Measurements from ENCODE around the gene AOPEP.
A peak's percentile ranks its signal among the peaks of the same experiment; 100 is the strongest.

AOPEP gene

GRCh38 chr9:95003689-95004410 lies 277.4 kb downstream of the AOPEP start:
- no peak overlapping the region for H3K27ac ChIP-seq (ENCODE audit: low read depth, low read length)
- H3K4me2 ChIP-seq (ENCODE audit: low read depth, low read length, poor library complexity, severe bottlenecking), result peak overlapping the region; percentile 88
- H3K27me3 ChIP-seq (ENCODE audit: low read length), result no peaks in the 10 kb centered on the region
- no peaks in the 10 kb centered on the region for H4K20me1 ChIP-seq (ENCODE audit: low read depth, low read length)
- no peaks in the 10 kb centered on the region for H3K9me3 ChIP-seq (ENCODE audit: insufficient read depth, low read length)
- peak overlapping the region; percentile 99 for H2AFZ ChIP-seq (ENCODE audit: low read depth, low read length, severe bottlenecking)
- no peaks in the 10 kb centered on the region for H3K9me2 ChIP-seq (replicated peaks; ENCODE audit: insufficient read depth, low read length)
- no peaks in the 10 kb centered on the region for H3K79me2 ChIP-seq (ENCODE audit: insufficient read depth, low read length)
- peaks cover 12% of the 10 kb centered on the region for H3F3A ChIP-seq (ENCODE audit: insufficient read depth)
- peak overlapping the region; percentile 82 for H3K4me3 ChIP-seq (ENCODE audit: insufficient read depth, low read length, poor library complexity, severe bottlenecking)
- TF ChIP-seq CTCF (IDR thresholded peaks at IDR 0.05; ENCODE audit: insufficient read depth, low read length, poor library complexity, severe bottlenecking) (no peak), EZH2phosphoT487 (conservative IDR thresholded peaks at IDR 0.05; ENCODE audit: low read length) (no peak)
- H3K9ac ChIP-seq (ENCODE audit: low read length), result peak overlapping the region; percentile 68
- no peaks in the 10 kb centered on the region for H3K36me3 ChIP-seq (ENCODE audit: low read length)

GRCh38 chr9:95004411-95005277 lies 278.1 kb downstream of the AOPEP start:
- H3F3A ChIP-seq (ENCODE audit: insufficient read depth), result peaks cover 12% of the 10 kb centered on the region
- H2AFZ ChIP-seq (ENCODE audit: low read depth, low read length, severe bottlenecking), result peak overlapping the region; percentile 99

More at GRCh38 chr9:95004411-95005277, 278.1 kb downstream of the AOPEP start:
- Histone ChIP-seq H3K9me3 (ENCODE audit: insufficient read depth, low read length) (no peaks in the 10 kb centered on the region), H3K36me3 (ENCODE audit: low read length) (no peaks in the 10 kb centered on the region), H3K27me3 (ENCODE audit: low read length) (no peaks in the 10 kb centered on the region), H3K27ac (ENCODE audit: low read depth, low read length) (no peak overlapping the region), H4K20me1 (ENCODE audit: low read depth, low read length) (no peaks in the 10 kb centered on the region), H3K79me2 (ENCODE audit: insufficient read depth, low read length) (no peaks in the 10 kb centered on the region), H3K4me2 (ENCODE audit: low read depth, low read length, poor library complexity, severe bottlenecking) (peak overlapping the region; percentile 88), H3K9ac (ENCODE audit: low read length) (peak overlapping the region; percentile 68), H3K9me2 (replicated peaks; ENCODE audit: insufficient read depth, low read length) (no peaks in the 10 kb centered on the region), H3K4me3 (ENCODE audit: insufficient read depth, low read length, poor library complexity, severe bottlenecking) (peak overlapping the region; percentile 82)
- TF ChIP-seq CTCF (IDR thresholded peaks at IDR 0.05; ENCODE audit: insufficient read depth, low read length, poor library complexity, severe bottlenecking), result no peak
- no peak for TF ChIP-seq EZH2phosphoT487 (conservative IDR thresholded peaks at IDR 0.05; ENCODE audit: low read length)

Data from SU-DHL-6 (cell line).